ENCODE data around the gene PCCA. TPM values are rescaled to one million over a fixed set of nuclear protein-coding genes. Genes with fewer than 3 reads are reported as not detected.

Gene PCCA
- total and polyA plus RNA-seq, 2 of the 13 experiments (the other 11 are each of a cell fraction or from before 2014, with no cell fraction given): 15.0 to 32.2 TPM

GRCh38 chr13:100543872-100544602 lies 455.1 kb downstream of the PCCA start (continued):
- TF ChIP-seq DMTF1 (CRISPR knock-in tag; IDR thresholded peaks at IDR 0.05): no peak
- TF ChIP-seq MAX (IDR thresholded peaks at IDR 0.05): peak; percentile 91
- TF ChIP-seq ZBTB37 (CRISPR knock-in tag; IDR thresholded peaks at IDR 0.05): no peak
- no peak for TF ChIP-seq RAD21 (CRISPR knock-in tag; IDR thresholded peaks at IDR 0.05)
- TF ChIP-seq ZBTB14 (CRISPR knock-in tag; IDR thresholded peaks at IDR 0.05): no peak
- TF ChIP-seq MTF2 (CRISPR knock-in tag; IDR thresholded peaks at IDR 0.05; ENCODE audit: borderline replicate concordance): no peak
- no peak for TF ChIP-seq MAF1 (CRISPR knock-in tag; IDR thresholded peaks at IDR 0.05; ENCODE audit: borderline replicate concordance)
- 0 out of 2 replicates have a peak, but pooled peaks have one; percentile 45 for TF ChIP-seq YEATS4 (CRISPR knock-in tag; IDR thresholded peaks at IDR 0.05; ENCODE audit: borderline replicate concordance)
- TF ChIP-seq NCOA1 (CRISPR knock-in tag; IDR thresholded peaks at IDR 0.05): no peak
- peak; percentile 83 for TF ChIP-seq HDAC2 (CRISPR knock-in tag; IDR thresholded peaks at IDR 0.05)
- no peak for TF ChIP-seq ZNF235 (CRISPR knock-in tag; IDR thresholded peaks at IDR 0.05; ENCODE audit: borderline replicate concordance)
- no peak for TF ChIP-seq HOXA9 (CRISPR knock-in tag; IDR thresholded peaks at IDR 0.05; ENCODE audit: borderline replicate concordance)
- TF ChIP-seq ARNT (IDR thresholded peaks at IDR 0.05): no peak
- no peak for TF ChIP-seq ZBTB42 (CRISPR knock-in tag; IDR thresholded peaks at IDR 0.05)
- TF ChIP-seq ZNF224 (CRISPR knock-in tag; IDR thresholded peaks at IDR 0.05): no peak
- peak; percentile 58; the same call in 1 of the 2 replicates for TF ChIP-seq HMG20A (CRISPR knock-in tag; IDR thresholded peaks at IDR 0.05; ENCODE audit: borderline replicate concordance)
- no peak for TF ChIP-seq ZHX2 (IDR thresholded peaks at IDR 0.05; ENCODE audit: low read depth)
- TF ChIP-seq ZHX2 (CRISPR knock-in tag; IDR thresholded peaks at IDR 0.05; ENCODE audit: borderline replicate concordance): no peak
- no peak for TF ChIP-seq ZNF251 (CRISPR knock-in tag; IDR thresholded peaks at IDR 0.05)
- TF ChIP-seq CBFB (CRISPR knock-in tag; IDR thresholded peaks at IDR 0.05): no peak
